Left ventricle myocardium inferior (tissue), 1 donor: ENCODE data around the gene CD302. TPM values are rescaled to one million over a fixed set of nuclear protein-coding genes. Genes with fewer than 3 reads are reported as not detected.
A peak's percentile ranks its signal among the peaks of the same experiment; 100 is the strongest.
"Not testable (repeated sequence)": the region's sequence is repeated elsewhere in the genome, so short reads cannot be mapped to it uniquely, and the experiment has no call there.

ENCODE experiments used
- DNase-seq: peaks from one replicate; pipeline ENCODE4 v3.0.0-alpha.2; 2020
- H3K27ac ChIP-seq: fragments of 200-600 bp; replicated peaks from 2 replicates; pipeline ENCODE4 v1.8.0; 2021
- H3K27me3 ChIP-seq: fragments of 200-600 bp; 2 replicates; pipeline ENCODE4 v1.8.0; 2021; ENCODE audit warnings: low read depth
- H3K36me3 ChIP-seq: fragments of 200-600 bp; 2 replicates; pipeline ENCODE4 v1.8.0; 2021
- H3K4me1 ChIP-seq: fragments of 200-600 bp; 2 replicates; pipeline ENCODE4 v1.8.0; 2021
- H3K4me3 ChIP-seq: fragments of 200-600 bp; 2 replicates; pipeline ENCODE4 v1.8.0; 2021; ENCODE audit warnings: mild to moderate bottlenecking, moderate library complexity
- H3K9me3 ChIP-seq: fragments of 200-600 bp; replicated peaks from 2 replicates; pipeline ENCODE4 v1.8.0; 2021
- CTCF ChIP-seq: fragments of 200-600 bp; IDR thresholded peaks from 2 replicates; pipeline ENCODE4 v1.8.0; 2021; ENCODE audit warnings: antibody characterized with exemption, mild to moderate bottlenecking, borderline replicate concordance
- intact Hi-C: fragments of 100-400 bp; cut with micrococcal nuclease; formaldehyde crosslinking; loops from one replicate; pipeline ENCODE4 v1.11.0; 2022
- total RNA-seq: library from RNA; stranded (reverse); fragmentation: NEBNext Ultra II Directional; extraction: Animal tissue kit (Norgen Biotek cat#: 25700); gene quantifications from one replicate; pipeline ENCODE4 v1.2.1, GENCODE V29; 2021
- donor health status: DM: no; HTN: yes; CAD: no; lungs with severe emphysema.

Gene CD302
- total RNA-seq, 1 donor from 2014 or later, result 17.2 TPM

GRCh38 chr2:159793326-159793725, 4.7 kb downstream of the CD302 start:
- H3K4me1 ChIP-seq, result peaks cover 48% of the 10 kb centered on the region
- no peak for TF ChIP-seq CTCF
- peak overlapping the region; percentile 18 for H3K27ac ChIP-seq
- H3K9me3 ChIP-seq, result no peaks in the 10 kb centered on the region
- H3K4me3 ChIP-seq, result no peak overlapping the region
- no peak for DNase-seq
- H3K27me3 ChIP-seq, result no peaks in the 10 kb centered on the region
- no peaks in the 10 kb centered on the region for H3K36me3 ChIP-seq
- intact Hi-C loops, result no loop called here

GRCh38 chr2:159792599-159792998, 5.4 kb downstream of the CD302 start:
- no peak for TF ChIP-seq CTCF
- Histone ChIP-seq H3K27ac (no peak overlapping the region), H3K27me3 (no peaks in the 10 kb centered on the region), H3K4me3 (no peak overlapping the region), H3K9me3 (no peaks in the 10 kb centered on the region), H3K36me3 (no peaks in the 10 kb centered on the region), H3K4me1 (peaks cover 44% of the 10 kb centered on the region)
- intact Hi-C loops, result no loop called here
- no peak for DNase-seq

GRCh38 chr2:159792036-159792435, 6.0 kb downstream of the CD302 start:
- intact Hi-C loops, result no loop called here
- Histone ChIP-seq H3K27ac (no peak overlapping the region), H3K9me3 (no peaks in the 10 kb centered on the region), H3K4me1 (peaks cover 42% of the 10 kb centered on the region), H3K4me3 (no peak overlapping the region), H3K36me3 (no peaks in the 10 kb centered on the region), H3K27me3 (no peaks in the 10 kb centered on the region)
- DNase-seq, result no peak
- no peak for TF ChIP-seq CTCF

GRCh38 chr2:159790323-159790722, 7.7 kb downstream of the CD302 start:
- H3K9me3 ChIP-seq, result no peaks in the 10 kb centered on the region
- peaks cover 34% of the 10 kb centered on the region for H3K4me1 ChIP-seq
- TF ChIP-seq CTCF, result no peak
- no peaks in the 10 kb centered on the region for H3K36me3 ChIP-seq
- H3K27me3 ChIP-seq, result no peaks in the 10 kb centered on the region
- DNase-seq, result no peak
- intact Hi-C loops, result no loop called here
- H3K4me3 ChIP-seq, result no peak overlapping the region
- no peak overlapping the region for H3K27ac ChIP-seq

- Histone ChIP-seq H3K4me3 (no peak overlapping the region), H3K27me3 (no peaks in the 10 kb centered on the region), H3K36me3 (no peaks in the 10 kb centered on the region), H3K4me1 (peaks cover 34% of the 10 kb centered on the region), H3K27ac (no peak overlapping the region), H3K9me3 (no peaks in the 10 kb centered on the region)
- no peak for DNase-seq
- TF ChIP-seq CTCF, result no peak
- intact Hi-C loops, result no loop called here
Observed at GRCh38 chr2:159788253-159788652, 9.8 kb downstream of the CD302 start.

- H3K4me3 ChIP-seq, H3K36me3 ChIP-seq, H3K27me3 ChIP-seq, H3K9me3 ChIP-seq, intact Hi-C loops, DNase-seq, H3K27ac ChIP-seq: not testable (repeated sequence)
- H3K4me1 ChIP-seq, result peaks cover 31% of the 10 kb centered on the region
Observed at GRCh38 chr2:159787647-159788046, 10.4 kb downstream of the CD302 start.
